LNCaP clone FGC (cell line): ENCODE data around the gene ZNF644.
"Not testable (repeated sequence)": the region's sequence is repeated elsewhere in the genome, so short reads cannot be mapped to it uniquely, and the experiment has no call there.

Experiments
- DNase-seq: peaks from one replicate; pipeline ENCODE4 v3.0.0-alpha.2; 2011; ENCODE audit warnings: low read depth
- H3K4me3 ChIP-seq: 2 replicates; pipeline ENCODE4 v1.5.1; 2011; ENCODE audit warnings: mild to moderate bottlenecking, low read depth, low read length, control low read depth
- TF ChIP-seq, protein P1 (sequence below): IDR thresholded peaks from 2 replicates; pipeline ENCODE4 v1.5.1; 2012; ENCODE audit warnings: mild to moderate bottlenecking; ENCODE audit not compliant: control insufficient read depth, insufficient read depth; ENCODE audit errors: extremely low read depth

ZNF644 gene

DNA sequence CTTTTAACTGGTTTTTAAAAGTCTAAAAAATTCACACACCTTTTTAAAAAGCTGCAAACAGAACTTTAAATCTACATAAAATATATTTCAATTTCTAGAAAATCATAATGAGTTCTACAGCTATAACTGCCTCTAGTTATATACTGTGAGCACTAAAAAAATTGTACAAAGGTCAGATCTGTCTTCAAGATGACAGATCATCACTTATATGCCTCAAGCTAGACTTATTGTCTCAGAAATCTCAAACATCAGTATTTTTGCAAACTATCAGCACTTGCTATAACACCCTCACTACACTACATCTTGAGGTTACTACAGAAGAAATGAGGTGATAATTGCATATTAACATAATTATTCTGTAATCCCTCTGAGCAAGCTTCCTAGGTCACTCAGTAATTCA, 76.5 kb downstream of the ZNF644 start:
- TF ChIP-seq, protein P1, sequence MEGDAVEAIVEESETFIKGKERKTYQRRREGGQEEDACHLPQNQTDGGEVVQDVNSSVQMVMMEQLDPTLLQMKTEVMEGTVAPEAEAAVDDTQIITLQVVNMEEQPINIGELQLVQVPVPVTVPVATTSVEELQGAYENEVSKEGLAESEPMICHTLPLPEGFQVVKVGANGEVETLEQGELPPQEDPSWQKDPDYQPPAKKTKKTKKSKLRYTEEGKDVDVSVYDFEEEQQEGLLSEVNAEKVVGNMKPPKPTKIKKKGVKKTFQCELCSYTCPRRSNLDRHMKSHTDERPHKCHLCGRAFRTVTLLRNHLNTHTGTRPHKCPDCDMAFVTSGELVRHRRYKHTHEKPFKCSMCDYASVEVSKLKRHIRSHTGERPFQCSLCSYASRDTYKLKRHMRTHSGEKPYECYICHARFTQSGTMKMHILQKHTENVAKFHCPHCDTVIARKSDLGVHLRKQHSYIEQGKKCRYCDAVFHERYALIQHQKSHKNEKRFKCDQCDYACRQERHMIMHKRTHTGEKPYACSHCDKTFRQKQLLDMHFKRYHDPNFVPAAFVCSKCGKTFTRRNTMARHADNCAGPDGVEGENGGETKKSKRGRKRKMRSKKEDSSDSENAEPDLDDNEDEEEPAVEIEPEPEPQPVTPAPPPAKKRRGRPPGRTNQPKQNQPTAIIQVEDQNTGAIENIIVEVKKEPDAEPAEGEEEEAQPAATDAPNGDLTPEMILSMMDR: no peak
- DNase-seq: no peak
- no peak overlapping the region for H3K4me3 ChIP-seq

DNA sequence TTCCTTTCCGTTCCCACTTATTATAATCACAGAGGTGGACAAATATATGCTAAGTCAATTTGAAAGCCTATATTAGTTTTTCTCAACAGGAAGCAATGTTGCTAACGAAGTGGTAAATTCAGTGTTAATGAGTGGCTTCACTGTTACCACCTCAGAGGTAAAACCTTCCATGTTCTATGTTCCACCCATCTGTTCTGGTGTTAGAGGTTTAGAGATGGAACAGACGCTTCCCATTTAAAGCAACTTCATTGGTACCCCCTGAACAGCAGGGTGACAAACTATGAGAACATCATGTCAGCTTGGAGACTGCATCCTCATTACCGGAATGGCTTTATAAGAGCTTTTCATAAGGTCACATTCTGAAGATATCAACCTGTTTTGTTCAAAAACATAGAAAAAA, 77.9 kb downstream of the ZNF644 start:
- DNase-seq: no peak
- TF ChIP-seq, protein P1: no peak
- H3K4me3 ChIP-seq: no peak overlapping the region

DNA sequence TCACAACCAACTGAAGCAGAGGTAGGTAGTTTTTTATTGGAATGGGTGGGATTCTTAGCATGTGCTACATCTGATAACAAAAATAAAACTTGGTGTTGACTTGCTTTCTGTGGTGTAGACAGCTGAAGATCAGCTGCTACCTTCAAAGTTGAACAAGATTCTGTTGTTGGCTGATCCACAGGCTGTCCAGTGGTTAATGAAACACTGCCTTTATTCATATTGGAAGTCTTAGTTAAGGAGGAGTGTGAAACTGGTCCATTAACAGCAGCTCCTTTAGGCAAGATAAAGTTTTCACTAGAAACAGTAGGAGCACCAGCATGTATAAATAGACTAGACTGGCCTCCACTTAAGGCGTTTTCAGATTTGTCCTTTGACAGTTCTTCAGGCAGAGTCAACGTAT, 81.1 kb downstream of the ZNF644 start:
- TF ChIP-seq, protein P1: no peak
- DNase-seq: no peak
- H3K4me3 ChIP-seq: no peak overlapping the region

DNA sequence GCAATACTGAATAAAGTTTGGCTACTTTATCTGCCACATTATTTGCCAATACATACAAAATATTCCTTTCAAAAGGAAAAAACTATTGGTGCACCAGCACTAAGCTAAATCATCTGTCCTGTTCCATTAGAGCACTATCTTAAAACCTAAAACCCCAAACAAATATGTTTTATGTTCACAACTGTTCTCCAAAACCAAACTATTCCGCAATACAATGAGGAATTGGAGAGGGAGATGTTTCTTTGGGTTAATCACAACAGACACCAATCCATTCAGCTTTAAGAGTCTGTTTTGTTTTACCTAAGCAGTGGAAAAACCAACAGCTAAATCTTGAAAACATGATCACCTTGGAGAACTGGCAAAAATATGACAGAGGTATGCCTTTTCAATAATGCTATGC, 85.1 kb downstream of the ZNF644 start:
- no peak overlapping the region for H3K4me3 ChIP-seq
- TF ChIP-seq, protein P1: no peak
- DNase-seq: no peak

DNA sequence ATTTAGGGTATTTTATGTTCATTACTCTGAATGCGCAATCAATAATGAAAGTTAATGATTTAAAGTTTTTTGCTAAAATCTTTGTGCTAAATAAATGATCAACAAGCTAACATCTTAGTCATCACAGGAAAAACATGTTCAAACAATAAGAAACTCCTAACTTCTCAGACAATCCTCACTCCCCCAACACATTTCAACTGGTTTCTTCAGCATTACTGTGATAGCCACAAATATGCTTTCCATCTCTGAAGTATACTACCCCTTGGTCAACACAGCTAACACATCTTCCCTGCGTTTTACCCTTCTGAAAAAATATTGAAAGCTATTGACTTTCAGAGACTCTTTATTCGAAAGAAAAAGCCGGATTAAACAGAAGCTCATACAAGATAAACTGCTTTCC, 85.8 kb downstream of the ZNF644 start:
- TF ChIP-seq, protein P1: no peak
- DNase-seq: no peak
- no peak overlapping the region for H3K4me3 ChIP-seq

DNA sequence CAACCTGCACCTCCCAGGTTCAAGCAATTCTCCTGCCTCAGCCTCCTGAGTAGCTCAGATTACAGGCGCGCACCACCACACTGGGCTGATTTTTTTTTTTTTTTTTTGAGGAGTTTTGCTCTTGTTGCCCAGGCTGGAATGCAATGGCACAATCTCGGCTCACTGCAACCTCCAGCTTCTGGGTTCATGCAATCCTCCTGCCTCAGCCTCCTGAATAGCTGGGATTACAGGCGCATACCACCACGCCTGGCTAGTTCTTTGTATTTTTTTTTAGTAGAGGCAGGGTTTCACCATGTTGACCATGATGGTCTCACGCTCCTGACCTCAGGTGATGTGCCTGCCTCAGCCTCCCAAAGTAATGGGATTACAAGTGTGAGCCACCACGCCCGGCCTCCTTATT, 93.6 kb downstream of the ZNF644 start:
- H3K4me3 ChIP-seq, DNase-seq: not testable (repeated sequence)

DNA sequence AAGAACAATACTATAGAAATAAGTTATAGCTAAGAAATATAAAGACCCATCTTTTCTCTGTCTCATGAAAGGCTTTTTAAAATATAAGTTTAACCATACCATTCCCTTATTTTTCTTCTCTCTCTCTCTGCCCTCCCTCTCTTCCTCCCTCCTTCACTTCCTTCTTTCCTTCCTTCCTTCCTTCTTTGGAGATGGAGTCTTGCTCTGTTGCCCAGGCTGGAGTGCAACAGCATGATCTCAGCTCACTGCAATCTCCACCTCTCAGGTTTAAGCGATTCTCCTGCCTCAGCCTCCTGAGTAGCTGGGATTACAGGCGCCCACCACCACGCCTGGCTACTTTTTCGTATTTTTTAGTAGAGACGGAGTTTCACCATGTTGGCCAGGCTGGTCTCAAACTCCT, 94.2 kb downstream of the ZNF644 start:
- H3K4me3 ChIP-seq, DNase-seq: not testable (repeated sequence)

DNA sequence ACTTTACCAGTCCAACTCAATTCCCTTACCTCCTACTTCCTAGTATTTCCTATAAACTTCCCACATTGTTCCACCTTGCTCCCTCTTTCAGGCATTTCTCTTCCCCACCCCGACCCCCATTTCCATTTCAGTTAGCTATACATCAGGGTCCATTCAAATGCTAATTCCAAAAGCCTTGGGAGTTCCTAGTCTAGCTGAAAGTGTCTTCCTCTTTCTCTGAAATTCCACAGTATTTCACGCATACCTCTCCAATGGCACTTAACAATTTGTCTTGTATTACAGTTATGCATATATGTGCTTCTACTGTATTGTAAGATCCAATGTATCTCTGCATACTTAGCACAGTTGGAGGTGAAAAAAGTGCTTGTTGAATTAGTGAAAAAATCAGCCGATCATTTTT, 94.9 kb downstream of the ZNF644 start:
- H3K4me3 ChIP-seq: no peak overlapping the region
- DNase-seq: no peak
- TF ChIP-seq, protein P1: no peak
